ENCODE measurements around the gene IFNA14. TPM values are rescaled to one million over a fixed set of nuclear protein-coding genes. Genes with fewer than 3 reads are reported as not detected.
A peak's percentile ranks its signal among the peaks of the same experiment; 100 is the strongest.
"Not testable (repeated sequence)": the region's sequence is repeated elsewhere in the genome, so short reads cannot be mapped to it uniquely, and the experiment has no call there.

IFNA14 gene
- total and polyA plus RNA-seq, 2 experiments from 2014 or later: not detected

DNA sequence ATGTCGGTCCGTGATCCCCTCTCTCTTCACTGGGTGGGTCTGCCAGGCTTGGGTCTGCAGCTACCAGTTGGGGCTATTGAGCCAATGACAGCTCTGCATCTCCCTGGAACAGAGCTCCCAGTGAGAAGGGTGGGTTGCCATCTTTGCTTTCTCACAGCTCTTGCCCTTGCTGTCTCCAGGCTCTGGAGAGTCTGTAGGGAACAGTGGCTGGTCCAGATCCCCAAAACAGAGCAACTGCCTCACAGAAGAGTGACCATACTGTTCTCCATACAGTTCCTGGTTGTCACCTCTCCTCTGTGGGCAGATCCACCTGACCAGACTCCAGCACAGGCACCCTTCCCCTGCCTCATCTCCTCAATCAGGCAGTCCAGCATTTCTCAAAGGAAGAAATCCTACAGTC is 6.5 kb downstream of the IFNA14 start:
- H3K27me3 ChIP-seq (replicated peaks; ENCODE audit: insufficient read depth): peaks cover 24% of the 10 kb centered on the region

DNA sequence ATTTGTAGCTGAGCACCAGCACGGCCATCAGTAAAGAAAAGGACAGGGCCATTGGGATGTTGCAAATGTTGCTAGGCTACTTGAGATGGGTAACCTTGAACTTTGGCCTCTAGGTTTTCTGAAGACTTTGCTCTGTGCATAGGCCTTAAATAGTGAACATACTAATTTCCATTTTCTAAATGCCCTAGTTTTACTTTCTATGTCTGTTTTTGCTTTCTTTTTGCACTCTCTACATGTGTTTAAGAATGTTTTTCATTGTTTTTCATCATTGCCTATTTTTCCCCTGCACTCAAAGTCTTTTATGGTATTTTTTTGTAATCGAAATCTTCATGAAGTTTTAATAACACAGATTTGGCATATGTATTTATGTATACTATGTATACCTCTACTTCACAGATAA is 11.7 kb downstream of the IFNA14 start, which contains the start of gene IFNA17:
Gene IFNA17 (minus strand): TSS at position 101 of the 400 bp plus-strand sequence. CDS start 49 bp downstream, at position 52.
- Histone ChIP-seq H3K27ac (no peak within 1 kb of the TSS), H2AFZ (no peak within 1 kb of the TSS), H3K27me3 (replicated peaks; ENCODE audit: insufficient read depth) (peaks cover 10% of the 10 kb centered on the region), H3K4me1 (ENCODE audit: insufficient read depth) (no peaks in the 10 kb centered on the region), H3F3A (ENCODE audit: insufficient read depth) (no peaks in the 10 kb centered on the region), H3K9me2 (ENCODE audit: insufficient read depth) (no peaks in the 10 kb centered on the region), H3K9ac (no peak within 1 kb of the TSS), H3K36me3 (ENCODE audit: low read depth) (no peaks in the 10 kb centered on the region), H3K79me2 (ENCODE audit: insufficient read depth) (no peaks in the 10 kb centered on the region), H3K9me3 (ENCODE audit: low read depth) (no peaks in the 10 kb centered on the region), H3K4me2 (ENCODE audit: unreplicated experiment) (no peak within 1 kb of the TSS), H3K4me3 (no peak within 1 kb of the TSS), H4K20me1 (ENCODE audit: insufficient read depth) (no peaks in the 10 kb centered on the region)
- no peak for DNase-seq
- WGBS, 2 experiments (ENCODE audit: low coverage in 1 of 2, low lambda C conversion rate in 2 of 2, missing lambda C conversion rate in 2 of 2): 68 to 70% methylated on average over 2 of the region's 2 CpGs
- TF ChIP-seq EZH2 (IDR thresholded peaks at IDR 0.05; ENCODE audit: insufficient read depth, poor library complexity, severe bottlenecking) (no peak), EZH2phosphoT487 (IDR thresholded peaks at IDR 0.05; ENCODE audit: insufficient read depth, low read depth) (no peak)
- in situ Hi-C loops (cut with MboI): loop anchor here (25.0 kb wide), 1 partner anchor 559 kb away; no protein-coding TSS in a partner anchor

More for the DNA sequence above, 6.5 kb downstream of the IFNA14 start:
- no peaks in the 10 kb centered on the region for H3K36me3 ChIP-seq (ENCODE audit: low read depth)
- no peaks in the 10 kb centered on the region for H4K20me1 ChIP-seq (ENCODE audit: insufficient read depth)
- H3K9me3 ChIP-seq (ENCODE audit: low read depth): no peaks in the 10 kb centered on the region
- H3K27ac ChIP-seq: no peak overlapping the region
- no peak for DNase-seq
- H2AFZ ChIP-seq: no peak overlapping the region
- no peak overlapping the region for H3K4me3 ChIP-seq
- in situ Hi-C loops (cut with MboI): loop anchor here (25.0 kb wide), 1 partner anchor 554 kb away; no protein-coding TSS in a partner anchor
- WGBS, 2 experiments (ENCODE audit: low coverage in 1 of 2, low lambda C conversion rate in 2 of 2, missing lambda C conversion rate in 2 of 2): 73 to 75% methylated on average over 2 of the region's 2 CpGs
- no peaks in the 10 kb centered on the region for H3F3A ChIP-seq (ENCODE audit: insufficient read depth)
- TF ChIP-seq EZH2 (IDR thresholded peaks at IDR 0.05; ENCODE audit: insufficient read depth, poor library complexity, severe bottlenecking) (no peak), EZH2phosphoT487 (IDR thresholded peaks at IDR 0.05; ENCODE audit: insufficient read depth, low read depth) (no peak)
- no peaks in the 10 kb centered on the region for H3K4me1 ChIP-seq (ENCODE audit: insufficient read depth)
- no peak overlapping the region for H3K4me2 ChIP-seq (ENCODE audit: unreplicated experiment)
- no peak overlapping the region for H3K9ac ChIP-seq
- no peaks in the 10 kb centered on the region for H3K9me2 ChIP-seq (ENCODE audit: insufficient read depth)
- no peaks in the 10 kb centered on the region for H3K79me2 ChIP-seq (ENCODE audit: insufficient read depth)

DNA sequence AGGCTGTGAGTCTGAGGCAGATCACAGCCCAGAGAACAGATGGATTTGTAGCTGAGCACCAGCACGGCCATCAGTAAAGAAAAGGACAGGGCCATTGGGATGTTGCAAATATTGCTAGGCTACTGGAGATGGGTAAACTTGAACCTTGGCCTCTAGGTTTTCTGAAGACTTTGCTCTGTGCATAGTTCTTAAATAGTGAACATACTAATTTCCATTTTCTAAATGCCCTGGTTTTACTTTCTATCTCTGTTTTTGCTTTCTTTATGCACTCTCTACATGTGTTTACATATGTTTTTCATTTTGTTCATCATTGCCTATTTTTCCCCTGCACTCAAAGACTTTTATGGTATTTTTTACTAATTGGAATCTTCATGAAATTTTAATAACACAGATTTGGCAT is 22.6 kb downstream of the IFNA14 start, which contains the start of gene IFNA16:
Gene IFNA16 (minus strand): TSS at position 101 of the 400 bp plus-strand sequence. CDS start 6 bp downstream, at position 95.
- H3K79me2 ChIP-seq (ENCODE audit: insufficient read depth); H3K4me1 ChIP-seq (ENCODE audit: insufficient read depth); H4K20me1 ChIP-seq (ENCODE audit: insufficient read depth); in situ Hi-C loops (cut with MboI); DNase-seq; H3F3A ChIP-seq (ENCODE audit: insufficient read depth); H3K9me3 ChIP-seq (ENCODE audit: low read depth); H3K4me3 ChIP-seq; H3K9ac ChIP-seq; H3K9me2 ChIP-seq (ENCODE audit: insufficient read depth); H2AFZ ChIP-seq; H3K36me3 ChIP-seq (ENCODE audit: low read depth); H3K27ac ChIP-seq; H3K4me2 ChIP-seq (ENCODE audit: unreplicated experiment): not testable (repeated sequence)
- 45 to 68% methylated on average over 1 of the region's 1 CpG for WGBS, 2 experiments (ENCODE audit: low coverage in 1 of 2, low lambda C conversion rate in 2 of 2, missing lambda C conversion rate in 2 of 2)
- H3K27me3 ChIP-seq (replicated peaks; ENCODE audit: insufficient read depth): peaks cover 27% of the 10 kb centered on the region

DNA sequence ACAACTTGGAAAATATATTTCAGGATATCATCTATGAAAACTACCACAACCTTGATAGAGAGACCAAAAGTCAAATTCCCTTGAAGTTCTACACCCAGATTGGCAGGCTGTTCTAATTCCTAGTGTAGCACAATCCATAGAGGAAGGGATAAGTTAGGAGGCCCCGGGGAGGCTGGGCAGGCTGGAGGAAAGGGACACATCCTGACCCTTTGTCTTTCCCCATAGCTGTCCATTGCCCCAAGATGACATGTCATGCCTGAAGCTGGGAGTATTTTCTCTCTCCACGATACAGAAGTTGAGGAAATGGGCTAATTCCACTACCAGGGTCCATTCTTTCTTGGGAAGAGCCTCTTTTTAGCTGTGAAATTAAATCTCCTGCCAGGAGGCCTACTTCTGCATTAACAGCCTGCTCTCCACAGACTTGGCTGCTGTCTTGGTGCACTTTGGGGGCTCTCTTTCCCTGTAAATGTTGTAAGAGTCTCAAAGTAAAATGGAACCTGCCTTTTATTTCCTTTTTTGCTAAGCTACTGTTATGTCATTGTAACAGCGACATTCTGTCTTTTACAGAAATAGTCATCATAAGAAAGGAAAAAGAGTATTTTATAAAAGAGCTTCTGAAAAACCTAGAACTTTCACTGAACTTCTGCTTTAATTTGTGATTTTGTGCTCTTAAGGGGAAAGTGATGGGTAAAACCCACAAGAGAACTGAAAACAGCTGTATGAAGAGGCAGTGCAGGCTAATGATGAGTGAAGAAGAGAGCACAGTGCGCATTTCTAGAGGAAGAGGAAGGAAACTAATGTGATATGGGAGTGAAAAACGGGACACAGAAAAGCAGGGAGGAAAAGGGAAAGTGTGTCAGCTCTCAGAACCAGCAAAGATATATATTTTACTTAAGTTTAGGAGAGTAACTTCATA is 26.1 kb downstream of the IFNA14 start:
- H2AFZ ChIP-seq; in situ Hi-C loops (cut with MboI); H3K9me3 ChIP-seq (ENCODE audit: low read depth); H3K27ac ChIP-seq; H3F3A ChIP-seq (ENCODE audit: insufficient read depth); H3K4me3 ChIP-seq; H4K20me1 ChIP-seq (ENCODE audit: insufficient read depth); H3K79me2 ChIP-seq (ENCODE audit: insufficient read depth); H3K36me3 ChIP-seq (ENCODE audit: low read depth); H3K4me2 ChIP-seq (ENCODE audit: unreplicated experiment); H3K9ac ChIP-seq; H3K9me2 ChIP-seq (ENCODE audit: insufficient read depth); H3K4me1 ChIP-seq (ENCODE audit: insufficient read depth): not testable (repeated sequence)
- 16 to 24% methylated on average over 4 of the region's 5 CpGs for WGBS, 2 experiments (ENCODE audit: low coverage in 1 of 2, low lambda C conversion rate in 2 of 2, missing lambda C conversion rate in 2 of 2)
- H3K27me3 ChIP-seq (replicated peaks; ENCODE audit: insufficient read depth): peaks cover 16% of the 10 kb centered on the region
- DNase-seq: peak; percentile 16

DNA sequence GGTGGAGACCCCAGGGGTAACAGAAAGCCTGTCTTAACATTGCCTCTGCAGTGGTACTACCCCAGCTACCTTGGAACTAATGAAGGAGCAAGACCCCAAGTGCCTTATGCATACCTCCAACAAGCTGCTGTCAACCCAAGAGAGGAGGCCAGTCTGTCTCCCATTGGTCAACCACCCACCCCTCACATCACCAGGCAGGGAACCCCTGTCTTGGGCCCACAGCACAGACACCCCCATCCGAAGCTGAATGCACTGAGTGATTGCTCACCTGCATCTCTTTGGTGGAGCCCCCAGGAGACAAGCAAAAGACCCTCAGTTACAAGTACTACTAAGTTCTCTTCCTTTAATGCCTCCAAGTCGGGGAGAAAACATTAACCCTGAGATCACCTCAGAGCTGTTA is 27.6 kb downstream of the IFNA14 start:
- H3K36me3 ChIP-seq (ENCODE audit: low read depth); H3K9me3 ChIP-seq (ENCODE audit: low read depth); H4K20me1 ChIP-seq (ENCODE audit: insufficient read depth); in situ Hi-C loops (cut with MboI); H3K4me1 ChIP-seq (ENCODE audit: insufficient read depth); DNase-seq; H3K27ac ChIP-seq; H3F3A ChIP-seq (ENCODE audit: insufficient read depth); H3K4me2 ChIP-seq (ENCODE audit: unreplicated experiment); H3K4me3 ChIP-seq; H3K9ac ChIP-seq; H3K9me2 ChIP-seq (ENCODE audit: insufficient read depth); H2AFZ ChIP-seq; H3K79me2 ChIP-seq (ENCODE audit: insufficient read depth): not testable (repeated sequence)
- H3K27me3 ChIP-seq (replicated peaks; ENCODE audit: insufficient read depth): peaks cover 20% of the 10 kb centered on the region
- 13 to 24% methylated on average over 2 of the region's 2 CpGs for WGBS, 2 experiments (ENCODE audit: low coverage in 1 of 2, low lambda C conversion rate in 2 of 2, missing lambda C conversion rate in 2 of 2)

DNA sequence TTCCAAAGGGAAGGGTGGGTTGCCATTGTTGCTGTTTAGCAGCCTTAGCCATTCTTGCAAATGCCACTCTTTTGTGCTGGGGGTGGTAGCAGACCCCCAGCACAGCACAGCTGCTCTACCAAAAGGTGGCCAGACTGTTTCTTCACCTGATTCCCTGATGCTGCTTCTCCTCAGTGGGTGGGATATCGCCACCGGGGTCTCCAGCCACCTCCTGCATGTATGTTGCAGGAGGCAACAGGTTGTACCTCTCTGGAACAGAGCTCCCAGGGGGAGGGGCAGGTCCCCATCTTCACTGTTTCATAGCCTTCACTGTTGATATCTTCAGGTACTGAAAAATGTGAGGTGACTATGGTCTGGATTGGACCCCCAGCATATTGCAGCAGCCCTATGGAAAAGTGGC is 29.0 kb downstream of the IFNA14 start:
- in situ Hi-C loops (cut with MboI): not testable (repeated sequence)

More for the DNA sequence above, 29.0 kb downstream of the IFNA14 start:
- WGBS, 2 experiments (ENCODE audit: low coverage in 1 of 2, low lambda C conversion rate in 2 of 2, missing lambda C conversion rate in 2 of 2): 68 to 76% methylated on average over 2 of the region's 2 CpGs
- not testable (repeated sequence) for H3K9ac ChIP-seq; H3K27ac ChIP-seq; H3K79me2 ChIP-seq (ENCODE audit: insufficient read depth); H3K9me3 ChIP-seq (ENCODE audit: low read depth); H3K4me2 ChIP-seq (ENCODE audit: unreplicated experiment); DNase-seq; H3K36me3 ChIP-seq (ENCODE audit: low read depth); H3F3A ChIP-seq (ENCODE audit: insufficient read depth); H3K4me1 ChIP-seq (ENCODE audit: insufficient read depth); H2AFZ ChIP-seq; H3K4me3 ChIP-seq; H4K20me1 ChIP-seq (ENCODE audit: insufficient read depth); H3K9me2 ChIP-seq (ENCODE audit: insufficient read depth)
- peaks cover 16% of the 10 kb centered on the region for H3K27me3 ChIP-seq (replicated peaks; ENCODE audit: insufficient read depth)
